GM21367 (cell line): ENCODE measurements around the gene PLA2G4B.
A peak's percentile ranks its signal among the peaks of the same experiment; 100 is the strongest.

Source experiments
- ATAC-seq: cut with Tn5 transposase; IDR thresholded peaks from one replicate; pipeline ENCODE4 v1.9.1; 2021; ENCODE audit not compliant: unreplicated experiment

The PLA2G4B gene

GRCh38 chr15:41885841-41886240 is 47.2 kb downstream of the PLA2G4B start:
- no peak for ATAC-seq

- ATAC-seq = no peak
Observed at GRCh38 chr15:41886741-41887140, 48.1 kb downstream of the PLA2G4B start.

- no peak for ATAC-seq
Observed at GRCh38 chr15:41887161-41887560, 48.5 kb downstream of the PLA2G4B start.

- no peak for ATAC-seq
Observed at GRCh38 chr15:41887893-41888292, 49.2 kb downstream of the PLA2G4B start.

GRCh38 chr15:41888662-41889253 is 50.1 kb downstream of the PLA2G4B start:
- ATAC-seq = no peak

GRCh38 chr15:41890050-41890690 is 51.5 kb downstream of the PLA2G4B start:
- ATAC-seq = no peak

GRCh38 chr15:41891226-41891625 is 52.6 kb downstream of the PLA2G4B start:
- no peak for ATAC-seq

- no peak for ATAC-seq
Observed at GRCh38 chr15:41891946-41892345, 53.3 kb downstream of the PLA2G4B start.

GRCh38 chr15:41892621-41893421 is 54.2 kb downstream of the PLA2G4B start:
- ATAC-seq = no peak

- no peak for ATAC-seq
Observed at GRCh38 chr15:41893422-41894250, 55.0 kb downstream of the PLA2G4B start, which contains the start of gene SPTBN5. TSS of gene SPTBN5 (minus strand) at chr15:41894053. CDS start at chr15:41893497, 556 bp downstream.

- ATAC-seq = no peak
Observed at GRCh38 chr15:41894251-41894790, 55.7 kb downstream of the PLA2G4B start.

- ATAC-seq = peak; percentile 72
Observed at GRCh38 chr15:41894791-41895463, 56.3 kb downstream of the PLA2G4B start.

- no peak for ATAC-seq
Observed at GRCh38 chr15:41895491-41895890, 56.8 kb downstream of the PLA2G4B start.

GRCh38 chr15:41895957-41896356 is 57.3 kb downstream of the PLA2G4B start:
- ATAC-seq = no peak

- no peak for ATAC-seq
Observed at GRCh38 chr15:41896566-41896965, 57.9 kb downstream of the PLA2G4B start.

- ATAC-seq = no peak
Observed at GRCh38 chr15:41897363-41897799, 58.7 kb downstream of the PLA2G4B start.
